NCI-H128 (cell line): ENCODE results near the gene DPF1.
"Not testable (repeated sequence)": the region's sequence is repeated elsewhere in the genome, so short reads cannot be mapped to it uniquely, and the experiment has no call there.

ENCODE experiments used
- DNase-seq: peaks from one replicate; lab custom pipeline; 2025; ENCODE audit not compliant: unreplicated experiment; lab: John Stamatoyannopoulos, UW

DPF1 gene

DNA sequence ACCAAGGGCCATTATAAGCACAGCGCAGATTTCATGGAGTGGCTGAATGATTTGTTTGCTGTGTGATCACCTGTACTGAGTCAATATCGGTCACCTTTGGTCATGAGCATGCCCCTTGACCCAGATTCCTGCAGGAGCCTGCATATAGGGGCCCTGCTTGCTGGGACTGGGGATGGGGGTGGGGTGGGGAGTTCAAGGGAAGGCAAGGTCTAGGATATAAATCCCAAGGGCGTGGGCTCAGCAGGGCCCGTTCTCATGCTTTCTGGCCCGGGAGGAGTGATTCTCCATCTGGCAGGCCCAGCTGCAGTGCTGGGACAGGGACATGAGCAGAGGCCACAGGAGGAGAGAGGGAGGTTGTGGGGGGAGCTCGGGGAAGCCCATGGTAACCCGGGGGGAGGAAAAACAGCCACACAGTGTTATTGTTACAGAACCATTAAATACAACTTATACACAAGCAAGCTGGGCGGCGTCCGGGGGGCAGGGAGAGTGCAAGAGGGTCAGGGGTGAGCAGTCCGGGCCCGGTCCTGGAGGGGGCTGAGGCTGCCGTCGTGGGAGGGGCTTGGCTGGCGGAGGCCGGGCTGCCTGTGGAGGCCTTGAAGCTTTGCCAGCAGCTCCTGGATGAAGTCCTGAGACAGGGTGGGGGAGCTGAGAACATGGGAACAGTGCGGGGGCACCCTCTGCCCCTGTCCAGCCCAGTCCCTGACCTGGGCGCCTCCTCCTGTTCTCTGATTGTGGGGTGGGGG, 27.0 kb upstream of the DPF1 start:
- no peak for DNase-seq

DNA sequence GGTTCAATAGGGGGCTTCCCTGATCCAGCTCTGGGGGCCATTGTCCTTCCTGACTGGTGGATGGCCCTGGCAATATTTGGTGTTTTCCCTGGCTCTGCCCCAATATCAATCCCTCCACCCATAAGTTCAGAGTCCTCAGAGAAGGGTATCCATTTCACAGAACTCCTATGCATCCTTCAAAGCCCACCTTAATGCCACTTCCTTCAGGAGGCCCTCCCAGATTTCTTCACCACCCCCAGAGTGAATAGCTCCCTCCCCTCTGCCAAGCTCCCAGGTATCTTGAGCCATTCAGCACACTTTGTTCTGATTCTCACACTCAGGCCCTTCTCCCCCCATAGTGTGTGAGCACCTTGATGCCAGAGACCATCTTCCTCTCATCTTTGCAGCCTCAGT, 26.4 kb upstream of the DPF1 start:
- no peak for DNase-seq

DNA sequence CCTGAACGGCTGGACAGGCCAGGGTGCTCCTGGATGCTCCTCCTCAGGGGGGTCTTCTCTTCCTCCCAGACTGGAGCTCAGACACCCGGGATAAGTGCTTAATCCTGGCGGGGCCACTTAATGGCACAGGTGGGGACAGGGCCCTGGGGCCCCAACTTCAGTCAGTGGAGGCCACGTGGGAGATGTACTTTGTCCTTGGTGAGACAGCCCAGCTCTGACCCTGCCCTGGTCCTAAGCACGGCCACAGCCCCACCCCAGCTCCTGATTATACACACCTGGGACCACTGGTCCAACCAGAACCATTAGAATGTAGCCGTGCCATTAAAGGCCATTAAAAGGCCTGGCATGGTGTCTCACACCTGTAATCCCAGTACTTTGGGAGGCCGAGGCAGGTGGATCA, 24.4 kb upstream of the DPF1 start:
- no peak for DNase-seq

DNA sequence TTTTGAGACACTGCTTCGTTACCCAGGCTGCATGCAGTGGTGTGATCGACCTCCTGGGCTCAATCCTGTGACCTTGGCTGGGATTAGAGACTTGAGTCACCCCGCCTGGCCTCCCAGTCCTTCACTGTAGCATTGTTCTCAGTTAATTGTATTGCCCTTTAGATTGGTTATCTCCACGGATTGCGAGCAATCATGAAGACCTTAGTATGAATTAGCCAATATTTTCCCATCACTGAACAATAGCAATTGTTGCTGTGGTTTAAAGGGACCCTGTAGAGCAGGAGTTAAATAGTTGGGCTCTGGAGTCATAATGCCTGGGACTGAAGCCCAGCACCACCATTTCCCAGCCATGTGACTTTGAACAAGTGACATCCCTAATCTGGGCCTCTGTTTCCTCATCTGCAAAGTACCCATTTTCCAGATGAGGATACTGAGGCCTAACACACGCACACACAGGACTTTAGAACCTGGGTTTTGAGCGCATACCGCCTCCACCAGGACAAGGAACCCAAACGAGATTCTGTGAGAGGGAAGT, 23.8 kb upstream of the DPF1 start:
- no peak for DNase-seq

DNA sequence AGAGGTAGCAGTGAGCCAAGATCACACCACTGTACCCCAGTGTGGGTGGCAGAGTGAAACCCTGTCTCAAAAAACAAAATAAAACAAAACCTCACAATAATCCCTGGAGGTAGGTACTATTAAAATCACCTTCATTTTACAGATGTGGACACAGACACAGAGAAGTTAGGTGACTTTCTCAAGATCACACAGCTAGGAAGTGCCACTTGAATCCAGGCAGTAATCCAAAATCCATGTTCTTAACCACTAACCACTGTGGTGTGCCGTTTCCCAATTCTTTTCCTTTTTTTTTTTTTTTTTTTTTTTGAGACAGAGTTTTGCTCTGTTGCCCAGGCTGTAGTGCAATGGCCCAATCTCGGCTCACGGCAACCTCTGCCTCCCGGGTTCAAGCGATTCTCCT, 23.1 kb upstream of the DPF1 start:
- DNase-seq = no peak

DNA sequence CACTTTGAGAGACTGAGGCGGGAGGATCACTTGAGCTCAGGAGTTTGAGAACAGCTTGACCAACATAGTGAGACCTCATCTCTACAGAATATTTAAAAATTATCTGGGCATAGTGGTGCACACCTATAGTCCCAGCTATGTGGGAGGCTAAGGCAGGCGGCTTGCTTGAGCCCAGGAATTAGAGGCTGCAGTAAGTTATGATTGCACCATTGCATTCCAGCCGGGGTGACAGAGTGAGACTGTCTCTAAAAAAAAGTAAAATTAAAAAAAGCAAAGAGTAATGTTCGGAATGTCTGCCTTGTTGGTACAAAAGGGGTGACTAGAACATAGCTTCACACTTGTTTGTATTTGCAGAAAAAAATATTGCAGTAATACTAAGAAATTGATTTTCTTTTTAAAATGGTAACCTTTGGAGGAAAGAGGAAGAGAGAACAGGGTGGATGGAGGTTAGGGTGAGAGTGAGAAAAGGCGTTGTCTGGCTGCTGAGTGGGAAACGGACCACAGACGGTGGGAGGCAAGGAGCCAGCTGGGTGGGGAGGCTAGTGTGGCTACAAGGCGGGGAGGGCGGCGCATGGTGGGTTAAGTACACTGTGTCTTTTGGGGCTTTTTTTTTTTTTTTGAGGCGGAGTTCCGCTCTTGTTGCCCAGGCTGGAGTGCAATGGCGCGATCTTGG, 21.9 kb upstream of the DPF1 start:
- no peak for DNase-seq

DNA sequence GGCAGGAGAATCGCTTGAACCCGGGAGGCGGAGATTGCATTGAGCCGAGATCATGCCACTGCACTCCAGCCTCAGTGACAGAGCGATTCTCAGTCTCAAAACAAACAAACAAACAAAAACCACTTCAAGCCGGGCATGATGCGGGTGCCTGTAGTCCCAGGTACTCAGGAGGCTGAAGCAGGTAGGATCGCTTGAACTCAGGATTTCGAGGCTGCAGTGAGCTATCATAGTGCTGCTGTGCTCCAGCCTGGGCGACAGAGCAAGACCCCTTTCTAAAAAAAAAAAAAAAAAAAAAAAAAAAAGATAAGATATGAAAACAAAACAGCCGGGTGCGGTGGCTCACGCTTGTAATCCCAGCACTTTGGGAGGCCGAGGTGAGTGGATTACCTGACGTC, 19.3 kb upstream of the DPF1 start:
- DNase-seq = no peak

DNA sequence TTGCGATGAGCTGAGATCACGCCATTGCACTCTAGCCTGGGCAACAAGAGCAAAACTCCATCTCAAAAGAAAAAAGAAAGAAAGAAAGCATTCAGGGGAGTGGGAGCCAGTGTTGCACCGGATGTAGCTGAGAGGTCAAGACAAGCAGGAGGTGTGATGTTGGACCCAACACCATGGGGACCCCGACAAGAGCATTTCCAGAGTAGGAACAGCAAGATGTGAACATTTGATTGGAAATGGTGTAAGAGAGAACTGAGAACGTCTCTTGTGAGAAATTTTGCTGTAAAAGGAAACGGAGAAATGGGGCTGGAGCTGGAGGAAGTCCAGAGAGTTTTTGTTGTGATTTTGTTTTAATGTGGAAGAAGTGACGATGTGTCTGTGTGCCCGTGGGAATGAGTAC, 15.8 kb upstream of the DPF1 start:
- DNase-seq = no peak

DNA sequence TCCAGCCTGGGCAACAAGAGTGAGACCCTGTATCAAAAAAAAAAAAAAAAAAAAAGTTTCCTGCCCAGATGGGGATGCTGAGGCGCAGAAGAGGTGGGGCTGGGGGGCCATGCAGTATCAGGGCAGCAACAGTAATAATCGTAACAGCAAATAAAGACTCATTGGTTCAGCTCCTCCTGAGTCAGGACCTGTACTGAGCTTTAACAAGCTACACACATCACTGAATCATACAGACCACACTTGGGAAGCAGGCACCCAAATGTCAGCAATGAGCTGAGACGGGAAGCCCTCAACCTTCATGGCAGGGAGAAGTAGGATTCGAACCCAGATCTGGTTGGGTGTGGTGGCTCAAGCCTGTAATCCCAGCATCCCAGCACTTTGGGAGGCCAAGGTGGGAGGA, 10.6 kb upstream of the DPF1 start:
- DNase-seq = no peak

DNA sequence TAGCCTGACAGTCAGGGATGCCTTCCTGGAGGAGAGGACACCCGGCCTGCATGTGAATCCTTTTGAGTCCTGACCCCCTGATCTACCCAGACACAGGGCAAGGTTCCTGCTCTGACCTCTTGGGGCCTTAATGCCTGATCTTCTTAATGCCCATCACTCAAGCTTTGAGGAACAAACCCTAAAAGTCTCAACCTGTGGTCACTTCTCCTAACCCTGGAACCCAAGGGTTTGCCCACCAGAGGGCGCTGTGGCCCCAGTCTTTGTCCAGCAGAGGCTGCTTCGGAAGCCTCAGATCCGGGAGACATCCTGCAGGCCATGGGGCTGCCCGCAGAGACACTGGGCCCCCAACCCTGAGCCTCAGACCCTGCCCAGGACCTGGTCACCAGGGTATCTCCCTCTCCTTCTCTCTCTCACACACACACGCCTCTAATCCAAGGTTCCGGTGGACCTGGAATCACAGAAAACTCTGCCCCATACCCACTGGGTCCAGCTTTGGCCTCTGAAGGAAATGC, 9.8 kb upstream of the DPF1 start:
- DNase-seq = peak; percentile 22

DNA sequence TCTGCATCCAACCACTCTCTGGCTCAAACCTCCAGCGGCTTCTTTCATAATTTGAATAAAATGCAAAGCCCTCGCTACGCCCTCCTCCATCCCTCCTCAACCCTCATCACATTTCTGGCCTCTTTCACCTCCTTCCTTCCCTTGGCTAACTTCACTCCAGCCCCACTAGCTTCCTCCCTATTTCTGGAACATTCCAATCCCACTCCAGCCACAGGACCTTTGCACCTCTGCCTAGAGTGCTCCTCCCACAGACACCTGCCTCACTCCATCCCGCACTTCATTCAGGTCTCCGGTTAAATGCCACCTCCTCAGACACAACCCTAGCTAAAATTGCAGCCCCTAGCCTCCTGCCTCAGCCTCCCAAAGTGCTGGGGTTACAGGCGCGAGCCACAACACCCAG, 7.9 kb upstream of the DPF1 start:
- no peak for DNase-seq

DNA sequence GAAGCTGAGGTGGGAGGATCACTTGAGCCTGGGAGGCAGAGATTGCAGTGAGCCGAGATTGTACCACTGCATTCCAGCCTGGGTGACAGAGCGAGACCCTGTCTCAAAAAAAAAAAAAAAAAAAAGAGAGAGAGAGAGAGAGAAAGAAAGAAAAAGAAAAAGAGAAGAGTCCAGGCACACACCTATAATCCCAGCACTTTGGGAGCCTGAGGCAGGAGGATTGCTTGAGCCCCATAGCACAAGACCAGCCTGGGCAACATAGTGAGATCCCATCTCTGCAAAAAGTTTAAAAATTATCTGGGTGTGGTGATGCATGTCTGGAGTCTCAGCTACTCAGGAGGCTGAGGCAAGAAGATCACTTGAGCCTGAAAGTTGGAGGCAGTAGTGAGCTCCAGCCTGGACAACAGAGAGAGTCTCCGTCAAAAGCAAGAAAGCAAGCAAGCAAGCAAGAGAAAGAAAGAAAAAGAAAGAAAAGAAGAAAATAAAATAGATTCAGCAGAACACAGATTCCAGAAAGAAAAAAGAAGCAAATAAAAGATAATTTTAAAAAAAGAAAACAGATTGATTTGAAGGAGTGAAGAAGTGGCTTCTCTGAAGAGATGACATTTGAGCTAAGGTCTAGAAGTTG, 6.6 kb upstream of the DPF1 start:
- not testable (repeated sequence) for DNase-seq

DNA sequence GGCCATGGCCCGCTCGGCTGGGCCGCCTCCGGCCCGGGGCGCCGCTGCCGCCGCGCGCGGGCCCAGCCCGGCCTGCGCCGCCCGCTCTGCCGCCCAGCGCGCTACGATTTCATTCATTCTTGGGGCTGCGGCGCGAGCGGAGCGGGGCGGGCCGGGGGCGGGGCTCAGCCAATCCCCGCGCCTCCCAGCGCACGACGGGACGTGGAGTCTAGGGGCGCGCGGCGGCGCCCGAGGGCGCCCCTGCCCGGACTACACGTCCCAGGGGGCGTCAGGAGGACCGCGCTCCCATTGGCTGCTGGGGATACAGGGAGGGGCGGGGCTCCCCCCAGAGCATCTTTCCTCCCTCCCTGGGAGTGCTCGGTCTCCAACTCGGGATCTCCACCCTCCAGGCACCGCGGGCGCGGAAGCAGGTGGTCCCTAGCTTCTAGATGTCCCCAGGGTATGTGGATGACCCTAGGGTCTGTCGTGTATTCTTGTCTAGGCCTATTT, 5.6 kb upstream of the DPF1 start:
- DNase-seq = peak; percentile 83

DNA sequence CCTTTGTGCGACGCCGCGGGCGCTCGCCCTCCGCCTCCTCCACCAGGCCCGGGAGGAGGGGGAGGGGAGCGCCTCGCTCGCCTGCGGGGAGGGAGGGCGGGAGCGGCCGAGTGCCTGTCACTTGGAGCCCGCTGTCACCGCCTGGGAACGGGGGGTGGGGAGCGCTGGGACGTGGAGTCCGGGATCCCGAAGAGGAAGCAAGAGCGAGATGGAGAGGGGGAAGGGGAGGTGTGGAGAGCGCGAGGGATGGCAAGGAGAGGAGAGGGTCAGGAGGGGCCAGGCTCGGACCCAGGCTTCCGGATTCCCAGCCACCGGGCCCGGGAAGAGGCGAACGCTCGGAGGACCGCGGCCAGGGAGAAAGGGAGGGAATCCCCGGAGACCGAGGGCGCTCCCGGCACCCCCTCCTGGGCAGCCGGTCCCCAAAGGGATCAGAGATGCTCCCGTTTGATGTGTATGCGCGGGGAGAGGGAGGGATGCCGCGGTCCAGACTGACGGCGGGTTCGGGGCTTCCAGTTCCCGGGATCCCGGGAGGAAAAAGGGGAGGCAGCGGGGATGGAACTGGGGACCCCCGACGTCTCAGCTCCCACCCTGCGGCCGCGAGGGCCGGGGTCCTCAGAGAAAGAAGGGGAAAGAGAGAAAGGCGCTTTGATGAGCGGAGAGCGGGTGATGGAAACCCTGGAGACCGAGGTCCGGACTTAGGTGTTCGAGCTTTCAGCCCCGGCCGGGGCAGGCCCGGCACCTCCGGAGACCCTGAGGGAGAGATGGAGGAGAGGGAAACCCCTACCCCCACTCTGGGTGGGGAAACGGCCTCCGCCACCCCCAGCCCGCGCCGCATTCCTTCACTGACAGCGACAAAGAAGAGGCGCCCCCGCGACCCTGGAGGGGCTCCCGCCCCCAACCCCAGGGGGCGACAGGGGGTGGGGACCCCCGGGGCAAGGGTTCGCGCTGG, 4.7 kb upstream of the DPF1 start:
- no peak for DNase-seq

DNA sequence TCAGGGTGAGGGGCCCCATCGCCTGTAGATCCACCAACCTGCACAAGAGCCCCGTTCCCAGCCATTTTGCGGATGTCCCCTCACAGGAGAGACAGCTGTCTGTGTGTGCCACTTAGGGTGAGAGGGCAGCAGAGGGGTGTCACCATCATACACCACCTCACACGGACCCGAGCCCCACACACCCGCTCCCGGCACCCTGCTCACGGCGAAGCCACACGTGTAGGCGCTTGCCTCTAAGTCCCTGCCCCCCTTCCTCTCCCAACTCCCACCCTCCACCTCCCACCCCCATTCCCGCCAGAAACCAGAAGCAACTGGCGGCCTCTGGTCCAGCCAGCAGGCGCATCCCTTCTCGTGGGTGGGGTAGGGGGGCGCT, 4.0 kb upstream of the DPF1 start:
- no peak for DNase-seq

DNA sequence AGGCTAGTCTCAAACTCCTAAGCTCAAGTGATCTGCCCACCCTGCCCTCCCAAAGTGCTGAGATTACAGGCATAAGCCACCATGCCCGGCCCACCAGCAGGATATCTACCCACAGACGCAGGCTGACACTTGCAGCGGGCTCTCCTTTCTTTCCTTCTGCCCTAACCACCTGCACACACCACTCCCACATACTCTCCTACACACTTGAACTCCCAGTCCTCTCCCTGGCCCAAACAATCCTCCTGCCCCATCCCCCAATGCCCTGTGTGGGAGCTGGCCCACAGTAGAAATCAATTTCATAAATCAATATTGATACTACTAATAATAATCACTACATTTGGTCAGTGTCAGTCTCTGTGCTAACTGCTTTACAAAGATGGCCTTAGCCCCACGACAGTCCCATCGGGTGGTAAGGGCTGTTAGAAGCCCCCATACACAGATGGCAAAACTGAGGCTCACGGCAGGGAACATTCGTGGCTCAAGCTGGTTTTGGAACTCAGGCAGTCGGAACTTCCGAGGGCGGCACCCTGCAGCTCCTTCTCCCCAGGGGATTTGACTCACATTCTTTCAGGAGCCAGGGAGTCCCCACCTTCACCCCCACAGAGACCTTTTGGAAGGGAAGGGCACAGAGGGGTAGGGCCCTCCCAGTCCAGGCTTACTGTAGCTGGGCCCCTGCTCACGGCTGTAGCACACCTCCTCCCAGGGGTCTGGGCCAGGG, 3.4 kb upstream of the DPF1 start:
- DNase-seq = no peak

DNA sequence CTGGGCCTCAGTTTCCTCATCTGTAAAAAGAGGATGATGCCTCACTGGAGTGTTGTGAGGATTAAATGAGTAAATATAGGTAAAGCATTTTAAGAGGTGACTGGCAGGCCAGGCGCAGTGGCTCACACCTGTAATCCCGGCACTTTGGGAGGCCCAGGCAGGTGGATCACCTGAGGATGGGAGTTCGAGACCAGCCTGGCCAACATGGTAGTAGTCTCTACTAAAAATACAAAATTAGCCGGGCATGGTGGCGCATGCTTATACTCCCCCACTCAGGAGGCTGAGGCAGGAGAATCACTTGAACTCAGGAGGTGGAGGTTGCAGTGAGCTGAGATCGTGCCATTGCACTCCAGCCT, 819 bp upstream of the DPF1 start:
- DNase-seq = not testable (repeated sequence)

DNA sequence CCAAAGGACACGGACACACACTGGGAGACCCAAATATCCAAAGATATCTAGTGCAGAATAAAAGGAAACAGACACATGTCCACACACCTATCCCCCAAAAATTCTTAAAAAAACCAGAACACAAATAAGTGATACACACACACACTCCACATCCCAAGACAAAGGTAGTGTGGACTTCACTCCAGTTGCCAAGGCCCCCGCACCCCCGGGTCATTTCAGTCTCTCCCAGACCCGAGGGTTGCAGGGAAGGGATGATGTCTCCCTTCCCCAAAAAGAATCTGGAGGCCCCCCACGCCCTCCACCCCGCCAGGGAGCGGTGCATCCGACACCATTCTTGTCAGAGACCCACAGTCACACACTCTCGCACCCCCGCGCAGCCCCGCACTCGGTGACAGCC, 407 bp downstream of the DPF1 start:
- DNase-seq = no peak

DNA sequence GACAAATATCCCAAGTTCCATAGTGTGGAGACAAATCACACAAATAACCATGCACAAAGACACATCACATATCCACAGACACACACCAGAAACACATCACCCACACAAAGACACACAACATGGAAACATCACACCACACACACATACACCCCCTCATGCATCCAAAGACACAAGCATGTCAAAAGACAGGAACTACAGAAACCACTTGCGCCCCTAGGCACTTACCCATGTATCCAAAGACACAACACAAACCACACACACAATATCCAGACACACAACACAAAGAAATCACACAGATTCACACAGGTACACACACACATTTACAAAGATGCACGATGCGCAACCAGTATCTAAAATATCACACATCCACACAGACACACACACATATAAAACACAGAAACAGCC, 901 bp downstream of the DPF1 start:
- DNase-seq = no peak
